ENCODE results near the gene HINT3. TPM values are rescaled to one million over a fixed set of nuclear protein-coding genes. Genes with fewer than 3 reads are reported as not detected.

The HINT3 gene
- total RNA-seq, 1 donor from 2014 or later: 12.3 TPM

DNA sequence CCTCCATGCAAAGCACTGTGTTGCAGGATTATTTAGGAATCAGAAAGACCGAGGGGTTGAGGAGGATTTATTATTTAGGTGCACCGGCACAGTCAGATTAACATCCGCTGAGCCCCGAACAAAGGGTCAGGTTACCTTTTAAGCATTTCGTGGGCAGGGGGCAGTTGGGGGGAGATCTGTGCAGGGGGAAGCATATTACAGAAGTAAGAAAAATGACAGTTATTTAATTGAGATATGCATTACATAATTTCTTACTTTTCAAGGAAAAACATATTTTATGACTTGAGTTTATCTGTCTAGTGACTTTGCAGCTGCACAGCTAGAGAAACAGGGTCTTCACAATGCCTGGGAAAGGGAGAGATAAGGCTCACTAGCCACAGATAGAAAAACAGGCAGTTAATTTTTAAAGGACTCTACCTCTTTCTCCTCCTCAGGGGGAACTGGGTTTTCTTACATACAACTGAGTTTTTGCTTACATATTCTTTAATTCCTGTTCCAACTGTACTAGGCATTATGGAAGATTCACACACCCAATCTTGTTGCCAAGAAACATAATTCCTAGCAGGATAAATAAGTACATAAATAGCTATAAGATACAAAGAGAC lies 1.7 kb upstream of the HINT3 start:
- no peaks in the 10 kb centered on the region for H3K27me3 Mint-ChIP-seq (ENCODE audit: unreplicated experiment)
- DNase-seq (ENCODE audit: low spot score): no peak
- H3K27ac Mint-ChIP-seq (ENCODE audit: unreplicated experiment): no peak overlapping the region
- no peak overlapping the region for H3K4me3 Mint-ChIP-seq (ENCODE audit: unreplicated experiment)
- H3K4me1 Mint-ChIP-seq (ENCODE audit: unreplicated experiment): peaks cover 10% of the 10 kb centered on the region
- H3K36me3 Mint-ChIP-seq (ENCODE audit: low read depth, unreplicated experiment): peaks cover 5% of the 10 kb centered on the region
- TF ChIP-seq, protein P1, sequence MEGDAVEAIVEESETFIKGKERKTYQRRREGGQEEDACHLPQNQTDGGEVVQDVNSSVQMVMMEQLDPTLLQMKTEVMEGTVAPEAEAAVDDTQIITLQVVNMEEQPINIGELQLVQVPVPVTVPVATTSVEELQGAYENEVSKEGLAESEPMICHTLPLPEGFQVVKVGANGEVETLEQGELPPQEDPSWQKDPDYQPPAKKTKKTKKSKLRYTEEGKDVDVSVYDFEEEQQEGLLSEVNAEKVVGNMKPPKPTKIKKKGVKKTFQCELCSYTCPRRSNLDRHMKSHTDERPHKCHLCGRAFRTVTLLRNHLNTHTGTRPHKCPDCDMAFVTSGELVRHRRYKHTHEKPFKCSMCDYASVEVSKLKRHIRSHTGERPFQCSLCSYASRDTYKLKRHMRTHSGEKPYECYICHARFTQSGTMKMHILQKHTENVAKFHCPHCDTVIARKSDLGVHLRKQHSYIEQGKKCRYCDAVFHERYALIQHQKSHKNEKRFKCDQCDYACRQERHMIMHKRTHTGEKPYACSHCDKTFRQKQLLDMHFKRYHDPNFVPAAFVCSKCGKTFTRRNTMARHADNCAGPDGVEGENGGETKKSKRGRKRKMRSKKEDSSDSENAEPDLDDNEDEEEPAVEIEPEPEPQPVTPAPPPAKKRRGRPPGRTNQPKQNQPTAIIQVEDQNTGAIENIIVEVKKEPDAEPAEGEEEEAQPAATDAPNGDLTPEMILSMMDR (IDR thresholded peaks at IDR 0.05; ENCODE audit: unreplicated experiment): no peak
- H3K9me3 Mint-ChIP-seq (ENCODE audit: unreplicated experiment): no peaks in the 10 kb centered on the region

- Mint-ChIP-seq H3K4me3 (ENCODE audit: unreplicated experiment) (peak overlapping the region; percentile 70), H3K4me1 (ENCODE audit: unreplicated experiment) (peaks cover 10% of the 10 kb centered on the region), H3K9me3 (ENCODE audit: unreplicated experiment) (no peaks in the 10 kb centered on the region), H3K36me3 (ENCODE audit: low read depth, unreplicated experiment) (peaks cover 5% of the 10 kb centered on the region), H3K27ac (ENCODE audit: unreplicated experiment) (no peak overlapping the region), H3K27me3 (ENCODE audit: unreplicated experiment) (no peaks in the 10 kb centered on the region)
- TF ChIP-seq, protein P1 (IDR thresholded peaks at IDR 0.05; ENCODE audit: unreplicated experiment): no peak
- no peak for DNase-seq (ENCODE audit: low spot score)
Measured at GRCh38 chr6:125955973-125956372, 597 bp upstream of the HINT3 start.

DNA sequence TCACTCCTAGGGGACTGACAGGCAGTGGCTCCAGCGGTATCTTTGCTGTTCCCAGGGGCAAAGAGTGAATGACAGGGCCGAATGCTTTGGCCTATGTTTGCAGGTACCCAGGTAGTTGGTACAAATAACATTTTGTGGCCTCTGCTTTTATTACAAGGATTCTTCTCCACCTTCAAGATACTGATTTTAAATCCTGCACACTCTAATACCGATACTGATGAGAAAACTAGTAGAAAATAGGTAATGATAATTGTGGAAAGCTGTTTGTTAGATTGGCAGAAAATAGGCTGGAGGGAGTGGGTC lies 772 bp downstream of the HINT3 start:
- Mint-ChIP-seq H3K4me1 (ENCODE audit: unreplicated experiment) (peaks cover under 1% of the 10 kb centered on the region), H3K27me3 (ENCODE audit: unreplicated experiment) (no peaks in the 10 kb centered on the region), H3K27ac (ENCODE audit: unreplicated experiment) (no peak overlapping the region), H3K4me3 (ENCODE audit: unreplicated experiment) (no peak overlapping the region), H3K36me3 (ENCODE audit: low read depth, unreplicated experiment) (peaks cover under 1% of the 10 kb centered on the region), H3K9me3 (ENCODE audit: unreplicated experiment) (no peaks in the 10 kb centered on the region)
- no peak for DNase-seq (ENCODE audit: low spot score)
- TF ChIP-seq, protein P1 (IDR thresholded peaks at IDR 0.05; ENCODE audit: unreplicated experiment): no peak

- Mint-ChIP-seq H3K4me1 (ENCODE audit: unreplicated experiment) (no peaks in the 10 kb centered on the region), H3K9me3 (ENCODE audit: unreplicated experiment) (no peaks in the 10 kb centered on the region), H3K4me3 (ENCODE audit: unreplicated experiment) (no peak overlapping the region), H3K27me3 (ENCODE audit: unreplicated experiment) (no peaks in the 10 kb centered on the region), H3K36me3 (ENCODE audit: low read depth, unreplicated experiment) (no peaks in the 10 kb centered on the region), H3K27ac (ENCODE audit: unreplicated experiment) (no peak overlapping the region)
- DNase-seq (ENCODE audit: low spot score): no peak
- TF ChIP-seq, protein P1 (IDR thresholded peaks at IDR 0.05; ENCODE audit: unreplicated experiment): no peak
Measured at GRCh38 chr6:125957845-125958244, 1.3 kb downstream of the HINT3 start.

- Mint-ChIP-seq H3K27me3 (ENCODE audit: unreplicated experiment) (no peaks in the 10 kb centered on the region), H3K9me3 (ENCODE audit: unreplicated experiment) (no peaks in the 10 kb centered on the region), H3K36me3 (ENCODE audit: low read depth, unreplicated experiment) (no peaks in the 10 kb centered on the region), H3K27ac (ENCODE audit: unreplicated experiment) (no peak overlapping the region), H3K4me1 (ENCODE audit: unreplicated experiment) (no peaks in the 10 kb centered on the region), H3K4me3 (ENCODE audit: unreplicated experiment) (no peak overlapping the region)
- TF ChIP-seq, protein P1 (IDR thresholded peaks at IDR 0.05; ENCODE audit: unreplicated experiment): no peak
- DNase-seq (ENCODE audit: low spot score): no peak
Measured at GRCh38 chr6:125959041-125959440, 2.5 kb downstream of the HINT3 start.
